ENCODE measurements around the gene FBXO47. TPM values are rescaled to one million over a fixed set of nuclear protein-coding genes. Genes with fewer than 3 reads are reported as not detected.
"Not testable (repeated sequence)": the region's sequence is repeated elsewhere in the genome, so short reads cannot be mapped to it uniquely, and the experiment has no call there.

Gene FBXO47
- total RNA-seq, 2 donors from 2014 or later, result not detected

- H3K9me3 ChIP-seq, result no peaks in the 10 kb centered on the region
These were observed 8.4 kb downstream of the FBXO47 start for GRCh38 chr17:38958756-38959155.

GRCh38 chr17:38958326-38958725 is 8.9 kb downstream of the FBXO47 start:
- H3K4me3 ChIP-seq, result no peak overlapping the region
- no peak overlapping the region for H3K27ac ChIP-seq
- H3K27me3 ChIP-seq, result no peaks in the 10 kb centered on the region
- TF ChIP-seq CTCF (IDR thresholded peaks at IDR 0.05), result no peak
- H3K36me3 ChIP-seq, result no peaks in the 10 kb centered on the region
- no peaks in the 10 kb centered on the region for H3K4me1 ChIP-seq
- no peak for DNase-seq (ENCODE audit: low spot score)
- H3K9me3 ChIP-seq, result no peaks in the 10 kb centered on the region

More at GRCh38 chr17:38958756-38959155, 8.4 kb downstream of the FBXO47 start:
- H3K4me3 ChIP-seq, result no peak overlapping the region
- TF ChIP-seq CTCF (IDR thresholded peaks at IDR 0.05), result no peak
- no peak for DNase-seq (ENCODE audit: low spot score)
- no peaks in the 10 kb centered on the region for H3K27me3 ChIP-seq
- H3K36me3 ChIP-seq, result no peaks in the 10 kb centered on the region
- no peaks in the 10 kb centered on the region for H3K4me1 ChIP-seq
- no peak overlapping the region for H3K27ac ChIP-seq

- not testable (repeated sequence) for H3K4me3 ChIP-seq; DNase-seq (ENCODE audit: low spot score); H3K27ac ChIP-seq; H3K36me3 ChIP-seq; H3K9me3 ChIP-seq; H3K4me1 ChIP-seq; H3K27me3 ChIP-seq
These were observed 13.4 kb downstream of the FBXO47 start for GRCh38 chr17:38953800-38954199.

GRCh38 chr17:38947189-38947588 is 20.0 kb downstream of the FBXO47 start:
- Histone ChIP-seq H3K27me3 (no peaks in the 10 kb centered on the region), H3K9me3 (no peaks in the 10 kb centered on the region), H3K4me3 (no peak overlapping the region), H3K36me3 (no peaks in the 10 kb centered on the region), H3K4me1 (no peaks in the 10 kb centered on the region), H3K27ac (no peak overlapping the region)
- no peak for DNase-seq (ENCODE audit: low spot score)
- TF ChIP-seq CTCF (IDR thresholded peaks at IDR 0.05), result no peak

GRCh38 chr17:38943607-38944006 is 23.6 kb downstream of the FBXO47 start:
- H3K27me3 ChIP-seq, result no peaks in the 10 kb centered on the region
- H3K4me1 ChIP-seq, result no peaks in the 10 kb centered on the region
- no peak for TF ChIP-seq CTCF (IDR thresholded peaks at IDR 0.05)
- no peak overlapping the region for H3K4me3 ChIP-seq
- no peaks in the 10 kb centered on the region for H3K36me3 ChIP-seq
- H3K27ac ChIP-seq, result no peak overlapping the region
- DNase-seq (ENCODE audit: low spot score), result no peak
- no peaks in the 10 kb centered on the region for H3K9me3 ChIP-seq

- H3K4me3 ChIP-seq, result no peak overlapping the region
- no peak for DNase-seq (ENCODE audit: low spot score)
- TF ChIP-seq CTCF (IDR thresholded peaks at IDR 0.05), result no peak
- no peaks in the 10 kb centered on the region for H3K36me3 ChIP-seq
- H3K4me1 ChIP-seq, result no peaks in the 10 kb centered on the region
- H3K27me3 ChIP-seq, result no peaks in the 10 kb centered on the region
- H3K9me3 ChIP-seq, result no peaks in the 10 kb centered on the region
- no peak overlapping the region for H3K27ac ChIP-seq
These were observed 24.4 kb downstream of the FBXO47 start for GRCh38 chr17:38942696-38943334.
